Measurements from ENCODE around the gene CDK14.
"Not testable (repeated sequence)": the region's sequence is repeated elsewhere in the genome, so short reads cannot be mapped to it uniquely, and the experiment has no call there.

Gene CDK14

GRCh38 chr7:90752051-90752450 is 155.9 kb downstream of the CDK14 start:
- no peak for DNase-seq (ENCODE audit: low read depth in 2 of 2)

GRCh38 chr7:90755041-90755440 is 158.9 kb downstream of the CDK14 start:
- no peak for DNase-seq (ENCODE audit: low read depth in 2 of 2)

- no peak for DNase-seq (ENCODE audit: low read depth in 2 of 2)
Observed at GRCh38 chr7:90756366-90756765, 160.2 kb downstream of the CDK14 start.

GRCh38 chr7:90757565-90757950 is 161.4 kb downstream of the CDK14 start:
- not testable (repeated sequence) for DNase-seq (ENCODE audit: low read depth in 2 of 2)

GRCh38 chr7:90758933-90759562 is 162.9 kb downstream of the CDK14 start:
- DNase-seq (ENCODE audit: low read depth in 2 of 2): no peak

GRCh38 chr7:90759710-90760109 is 163.6 kb downstream of the CDK14 start:
- no peak for DNase-seq (ENCODE audit: low read depth in 2 of 2)

- no peak for DNase-seq (ENCODE audit: low read depth in 2 of 2)
Observed at GRCh38 chr7:90760892-90761291, 164.8 kb downstream of the CDK14 start.

GRCh38 chr7:90761584-90761983 is 165.5 kb downstream of the CDK14 start:
- no peak for DNase-seq (ENCODE audit: low read depth in 2 of 2)

GRCh38 chr7:90763108-90763507 is 167.0 kb downstream of the CDK14 start:
- DNase-seq (ENCODE audit: low read depth in 2 of 2): no peak

- no peak for DNase-seq (ENCODE audit: low read depth in 2 of 2)
Observed at GRCh38 chr7:90764848-90765570, 168.9 kb downstream of the CDK14 start.

GRCh38 chr7:90766814-90767564 is 170.9 kb downstream of the CDK14 start:
- DNase-seq (ENCODE audit: low read depth in 2 of 2): no peak

- DNase-seq (ENCODE audit: low read depth in 2 of 2): no peak
Observed at GRCh38 chr7:90768301-90768700, 172.2 kb downstream of the CDK14 start.

GRCh38 chr7:90769036-90769435 is 172.9 kb downstream of the CDK14 start:
- no peak for DNase-seq (ENCODE audit: low read depth in 2 of 2)

GRCh38 chr7:90769566-90769965 is 173.4 kb downstream of the CDK14 start:
- DNase-seq (ENCODE audit: low read depth in 2 of 2): not testable (repeated sequence)

GRCh38 chr7:90771281-90771680 is 175.2 kb downstream of the CDK14 start:
- no peak for DNase-seq (ENCODE audit: low read depth in 2 of 2)

GRCh38 chr7:90772410-90772809 is 176.3 kb downstream of the CDK14 start:
- no peak for DNase-seq (ENCODE audit: low read depth in 2 of 2)

- DNase-seq (ENCODE audit: low read depth in 2 of 2): no peak
Observed at GRCh38 chr7:90773269-90773668, 177.1 kb downstream of the CDK14 start.

- no peak for DNase-seq (ENCODE audit: low read depth in 2 of 2)
Observed at GRCh38 chr7:90774706-90775105, 178.6 kb downstream of the CDK14 start.

- no peak for DNase-seq (ENCODE audit: low read depth in 2 of 2)
Observed at GRCh38 chr7:90775383-90775965, 179.4 kb downstream of the CDK14 start.

GRCh38 chr7:90777041-90777440 is 180.9 kb downstream of the CDK14 start:
- no peak for DNase-seq (ENCODE audit: low read depth in 2 of 2)

- no peak for DNase-seq (ENCODE audit: low read depth in 2 of 2)
Observed at GRCh38 chr7:90777465-90777864, 181.3 kb downstream of the CDK14 start.

GRCh38 chr7:90777886-90778285 is 181.8 kb downstream of the CDK14 start:
- DNase-seq (ENCODE audit: low read depth in 2 of 2): no peak
